ENCODE data around the gene EIF6. TPM values are rescaled to one million over a fixed set of nuclear protein-coding genes. Genes with fewer than 3 reads are reported as not detected.

The EIF6 gene
- total RNA-seq, 4 donors from 2014 or later, result 34.2 to 48.3 (median 47.4) TPM

- no peak for TF ChIP-seq POLR2A (IDR thresholded peaks at IDR 0.05)
- TF ChIP-seq CTCF (IDR thresholded peaks at IDR 0.05 in 4 of 5, conservative IDR thresholded peaks at IDR 0.05 in 1 of 5), result no peak
- in situ Hi-C loops (cut with MboI; ENCODE audit: low sequenced_read_pairs in 4 of 4), result no loop called here
- H3K36me3 ChIP-seq, result peaks cover 0 to 21% of the 10 kb centered on the region in 2 donors
- intact Hi-C loops (cut with DNase I; ENCODE audit: low total_unique reads), result loop anchor here (5.0 kb wide), 1 partner anchor 129 kb away; the partner anchor contains the start of gene UQCC1
- no peaks in the 10 kb centered on the region for H3K27me3 ChIP-seq
- DNase-seq (no peak), ATAC-seq (no peak)
- peaks cover 7 to 11% of the 10 kb centered on the region in 2 donors for H3K4me1 ChIP-seq
- H3K9me3 ChIP-seq, result no peaks in the 10 kb centered on the region
- peak overlapping the region; percentile 82 to 90 (median 86) for H3K27ac ChIP-seq
- peak overlapping the region; percentile 85 to 96 (median 91) for H3K4me3 ChIP-seq
Measured at GRCh38 chr20:35283441-35284266, 918 bp downstream of the EIF6 start.

GRCh38 chr20:35281506-35282101, 3.0 kb downstream of the EIF6 start:
- DNase-seq (no peak), ATAC-seq (no peak)
- intact Hi-C loops (cut with DNase I; ENCODE audit: low total_unique reads), result loop anchor here (5.0 kb wide), 1 partner anchor 131 kb away; the partner anchor contains the start of gene UQCC1
- TF ChIP-seq CTCF (IDR thresholded peaks at IDR 0.05 in 4 of 5, conservative IDR thresholded peaks at IDR 0.05 in 1 of 5) (no peak), POLR2A (IDR thresholded peaks at IDR 0.05) (no peak)
- in situ Hi-C loops (cut with MboI; ENCODE audit: low sequenced_read_pairs in 4 of 4), result no loop called here
- Histone ChIP-seq H3K9me3 (no peaks in the 10 kb centered on the region), H3K4me3 (no peak overlapping the region), H3K27ac (no peak overlapping the region), H3K4me1 (peaks cover 18 to 19% of the 10 kb centered on the region in 2 donors), H3K36me3 (peaks cover 0 to 24% of the 10 kb centered on the region in 2 donors), H3K27me3 (no peaks in the 10 kb centered on the region)

- in situ Hi-C loops (cut with MboI; ENCODE audit: low sequenced_read_pairs in 4 of 4), result no loop called here
- DNase-seq (no peak), ATAC-seq (no peak)
- intact Hi-C loops (cut with DNase I; ENCODE audit: low total_unique reads), result loop anchor here (5.0 kb wide), 1 partner anchor 132 kb away; the partner anchor contains the start of gene UQCC1
- H3K36me3 ChIP-seq, result peaks cover 0 to 24% of the 10 kb centered on the region in 2 donors
- TF ChIP-seq POLR2A (IDR thresholded peaks at IDR 0.05) (no peak), CTCF (IDR thresholded peaks at IDR 0.05 in 4 of 5, conservative IDR thresholded peaks at IDR 0.05 in 1 of 5) (no peak)
- no peaks in the 10 kb centered on the region for H3K27me3 ChIP-seq
- H3K9me3 ChIP-seq, result no peaks in the 10 kb centered on the region
- H3K27ac ChIP-seq, result no peak overlapping the region
- H3K4me3 ChIP-seq, result no peak overlapping the region
- H3K4me1 ChIP-seq, result peaks cover 22 to 23% of the 10 kb centered on the region in 2 donors
Measured at GRCh38 chr20:35280523-35280922, 4.0 kb downstream of the EIF6 start.

GRCh38 chr20:35279533-35280174, 4.9 kb downstream of the EIF6 start:
- no peak for DNase-seq
- Histone ChIP-seq H3K4me3 (no peak overlapping the region), H3K36me3 (peaks cover 0 to 24% of the 10 kb centered on the region in 2 donors), H3K9me3 (no peaks in the 10 kb centered on the region), H3K27ac (no peak overlapping the region), H3K4me1 (peaks cover 22 to 23% of the 10 kb centered on the region in 2 donors), H3K27me3 (no peaks in the 10 kb centered on the region)
- ATAC-seq, result no peak
- TF ChIP-seq POLR2A (IDR thresholded peaks at IDR 0.05), result no peak
- TF ChIP-seq CTCF (IDR thresholded peaks at IDR 0.05 in 4 of 5, conservative IDR thresholded peaks at IDR 0.05 in 1 of 5), result no peak
- intact Hi-C loops (cut with DNase I; ENCODE audit: low total_unique reads) (loop anchor here (5.0 to 10.0 kb wide), 2 partner anchors 133 to 455 kb away; partner anchors contain the start of genes NCOA6 and UQCC1), in situ Hi-C loops (cut with MboI; ENCODE audit: low sequenced_read_pairs in 4 of 4) (no loop called here)
